ENCODE results near the gene GNG7.

- TF ChIP-seq POLR2A (IDR thresholded peaks at IDR 0.05) (no peak), EP300 (IDR thresholded peaks at IDR 0.05) (no peak)
- TF ChIP-seq, protein P1, sequence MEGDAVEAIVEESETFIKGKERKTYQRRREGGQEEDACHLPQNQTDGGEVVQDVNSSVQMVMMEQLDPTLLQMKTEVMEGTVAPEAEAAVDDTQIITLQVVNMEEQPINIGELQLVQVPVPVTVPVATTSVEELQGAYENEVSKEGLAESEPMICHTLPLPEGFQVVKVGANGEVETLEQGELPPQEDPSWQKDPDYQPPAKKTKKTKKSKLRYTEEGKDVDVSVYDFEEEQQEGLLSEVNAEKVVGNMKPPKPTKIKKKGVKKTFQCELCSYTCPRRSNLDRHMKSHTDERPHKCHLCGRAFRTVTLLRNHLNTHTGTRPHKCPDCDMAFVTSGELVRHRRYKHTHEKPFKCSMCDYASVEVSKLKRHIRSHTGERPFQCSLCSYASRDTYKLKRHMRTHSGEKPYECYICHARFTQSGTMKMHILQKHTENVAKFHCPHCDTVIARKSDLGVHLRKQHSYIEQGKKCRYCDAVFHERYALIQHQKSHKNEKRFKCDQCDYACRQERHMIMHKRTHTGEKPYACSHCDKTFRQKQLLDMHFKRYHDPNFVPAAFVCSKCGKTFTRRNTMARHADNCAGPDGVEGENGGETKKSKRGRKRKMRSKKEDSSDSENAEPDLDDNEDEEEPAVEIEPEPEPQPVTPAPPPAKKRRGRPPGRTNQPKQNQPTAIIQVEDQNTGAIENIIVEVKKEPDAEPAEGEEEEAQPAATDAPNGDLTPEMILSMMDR (IDR thresholded peaks at IDR 0.05), result no peak
Observed at GRCh38 chr19:2740314-2740656, 37.8 kb upstream of the GNG7 start.

All from suprapubic skin (tissue), 3 donors.